ENCODE measurements around the gene EPHA8.

Gene EPHA8

GRCh38 chr1:22569269-22569668, 6.0 kb downstream of the EPHA8 start:
- DNase-seq, result no peak

- no peak for DNase-seq
Observed at GRCh38 chr1:22570140-22570909, 7.0 kb downstream of the EPHA8 start.

- DNase-seq, result no peak
Observed at GRCh38 chr1:22572818-22573217, 9.5 kb downstream of the EPHA8 start.

- no peak for DNase-seq
Observed at GRCh38 chr1:22573237-22573636, 9.9 kb downstream of the EPHA8 start.

GRCh38 chr1:22575532-22576149, 12.4 kb downstream of the EPHA8 start:
- DNase-seq, result no peak

- no peak for DNase-seq
Observed at GRCh38 chr1:22576150-22576544, 12.9 kb downstream of the EPHA8 start.

- DNase-seq, result no peak
Observed at GRCh38 chr1:22576617-22577016, 13.3 kb downstream of the EPHA8 start.

GRCh38 chr1:22578732-22579361, 15.6 kb downstream of the EPHA8 start:
- no peak for DNase-seq

GRCh38 chr1:22579541-22580155, 16.4 kb downstream of the EPHA8 start:
- DNase-seq, result no peak

GRCh38 chr1:22582661-22583635, 19.7 kb downstream of the EPHA8 start:
- no peak for DNase-seq

GRCh38 chr1:22584001-22584562, 20.8 kb downstream of the EPHA8 start:
- DNase-seq, result no peak

GRCh38 chr1:22584970-22585369, 21.7 kb downstream of the EPHA8 start:
- DNase-seq, result no peak

GRCh38 chr1:22585471-22585870, 22.2 kb downstream of the EPHA8 start:
- DNase-seq, result no peak

GRCh38 chr1:22586356-22587130, 23.3 kb downstream of the EPHA8 start:
- DNase-seq, result no peak

GRCh38 chr1:22587247-22587646, 24.0 kb downstream of the EPHA8 start:
- DNase-seq, result no peak

GRCh38 chr1:22588899-22589422, 25.7 kb downstream of the EPHA8 start:
- DNase-seq, result no peak

- DNase-seq, result no peak
Observed at GRCh38 chr1:22591576-22591975, 28.3 kb downstream of the EPHA8 start.

- no peak for DNase-seq
Observed at GRCh38 chr1:22592051-22592450, 28.8 kb downstream of the EPHA8 start.

GRCh38 chr1:22592919-22593790, 29.9 kb downstream of the EPHA8 start:
- no peak for DNase-seq

GRCh38 chr1:22594396-22594795, 31.1 kb downstream of the EPHA8 start:
- no peak for DNase-seq

Measured in NK-92 treated with Interleukin-12 subunit alpha and Interleukin-12 subunit beta, amount 100 ng/mL, for 24 hours (cell line).